Stimulated activated CD4-positive, alpha-beta T cell treated with anti-CD3 and anti-CD28 coated beads, Interleukin-2, amount 100 ng/mL, for 48 hours (primary cell): ENCODE results near the gene NLGN1.

Source experiments
- DNase-seq, 2 donors: peaks; one replicate each; pipeline ENCODE4 v3.0.0-alpha.2; 2020

Gene NLGN1

GRCh38 chr3:173923204-173923603 lies 525.7 kb downstream of the NLGN1 start:
- DNase-seq: no peak

- DNase-seq: no peak
Measured at GRCh38 chr3:173930251-173930650, 532.7 kb downstream of the NLGN1 start.

- no peak for DNase-seq
Measured at GRCh38 chr3:173932624-173933023, 535.1 kb downstream of the NLGN1 start.

- DNase-seq: no peak
Measured at GRCh38 chr3:173933113-173933512, 535.6 kb downstream of the NLGN1 start.

- no peak for DNase-seq
Measured at GRCh38 chr3:173936316-173936715, 538.8 kb downstream of the NLGN1 start.

GRCh38 chr3:173938159-173938558 lies 540.6 kb downstream of the NLGN1 start:
- no peak for DNase-seq

GRCh38 chr3:173938616-173939015 lies 541.1 kb downstream of the NLGN1 start:
- DNase-seq: no peak

- no peak for DNase-seq
Measured at GRCh38 chr3:173939331-173939730, 541.8 kb downstream of the NLGN1 start.

- DNase-seq: no peak
Measured at GRCh38 chr3:173943264-173943663, 545.7 kb downstream of the NLGN1 start.

- DNase-seq: no peak
Measured at GRCh38 chr3:173945170-173945569, 547.6 kb downstream of the NLGN1 start.

GRCh38 chr3:173945806-173946205 lies 548.3 kb downstream of the NLGN1 start:
- no peak for DNase-seq

GRCh38 chr3:173954647-173955046 lies 557.1 kb downstream of the NLGN1 start:
- DNase-seq: no peak

- DNase-seq: no peak
Measured at GRCh38 chr3:173957646-173958045, 560.1 kb downstream of the NLGN1 start.

GRCh38 chr3:173958805-173959204 lies 561.3 kb downstream of the NLGN1 start:
- DNase-seq: no peak

- no peak for DNase-seq
Measured at GRCh38 chr3:173970281-173970680, 572.7 kb downstream of the NLGN1 start.

- DNase-seq: no peak
Measured at GRCh38 chr3:173976281-173976680, 578.7 kb downstream of the NLGN1 start.

- no peak for DNase-seq
Measured at GRCh38 chr3:173977747-173978146, 580.2 kb downstream of the NLGN1 start.

GRCh38 chr3:173983343-173983742 lies 585.8 kb downstream of the NLGN1 start:
- no peak for DNase-seq

- no peak for DNase-seq
Measured at GRCh38 chr3:173986861-173987410, 589.4 kb downstream of the NLGN1 start.

GRCh38 chr3:173988909-173989308 lies 591.4 kb downstream of the NLGN1 start:
- DNase-seq: no peak

GRCh38 chr3:173992416-173992815 lies 594.9 kb downstream of the NLGN1 start:
- DNase-seq: no peak

GRCh38 chr3:173993299-173993698 lies 595.8 kb downstream of the NLGN1 start:
- DNase-seq: no peak

GRCh38 chr3:174000675-174001074 lies 603.1 kb downstream of the NLGN1 start:
- DNase-seq: no peak

GRCh38 chr3:174002543-174002942 lies 605.0 kb downstream of the NLGN1 start:
- DNase-seq: no peak

- no peak for DNase-seq
Measured at GRCh38 chr3:174010907-174011306, 613.4 kb downstream of the NLGN1 start.

- no peak for DNase-seq
Measured at GRCh38 chr3:174016186-174016585, 618.6 kb downstream of the NLGN1 start.
